ENCODE data around the gene SPAG5.

Gene SPAG5

GRCh38 chr17:28548417-28549130, 50.3 kb downstream of the SPAG5 start:
- H3K9ac ChIP-seq (ENCODE audit: low read depth, low read length) = no peak overlapping the region
- H3K36me3 ChIP-seq (ENCODE audit: insufficient read depth, low read length) = peaks cover 12% of the 10 kb centered on the region
- H3K4me2 ChIP-seq (ENCODE audit: low read length) = no peak overlapping the region
- no peaks in the 10 kb centered on the region for H3K9me3 ChIP-seq (replicated peaks; ENCODE audit: low read length)
- no peak overlapping the region for H3K4me3 ChIP-seq (ENCODE audit: low read length)
- peaks cover 12% of the 10 kb centered on the region for H3K4me1 ChIP-seq (ENCODE audit: control insufficient read depth, insufficient read depth, low read length)
- no peaks in the 10 kb centered on the region for H3K27me3 ChIP-seq (ENCODE audit: control insufficient read depth, insufficient read depth, low read length)

GRCh38 chr17:28547623-28548416, 51.0 kb downstream of the SPAG5 start:
- Histone ChIP-seq H3K9me3 (replicated peaks; ENCODE audit: low read length) (no peaks in the 10 kb centered on the region), H3K36me3 (ENCODE audit: insufficient read depth, low read length) (peaks cover 10% of the 10 kb centered on the region), H3K4me1 (ENCODE audit: control insufficient read depth, insufficient read depth, low read length) (peaks cover 12% of the 10 kb centered on the region), H3K27me3 (ENCODE audit: control insufficient read depth, insufficient read depth, low read length) (no peaks in the 10 kb centered on the region), H3K9ac (ENCODE audit: low read depth, low read length) (no peak overlapping the region), H3K4me2 (ENCODE audit: low read length) (no peak overlapping the region), H3K4me3 (ENCODE audit: low read length) (no peak overlapping the region)

DNA sequence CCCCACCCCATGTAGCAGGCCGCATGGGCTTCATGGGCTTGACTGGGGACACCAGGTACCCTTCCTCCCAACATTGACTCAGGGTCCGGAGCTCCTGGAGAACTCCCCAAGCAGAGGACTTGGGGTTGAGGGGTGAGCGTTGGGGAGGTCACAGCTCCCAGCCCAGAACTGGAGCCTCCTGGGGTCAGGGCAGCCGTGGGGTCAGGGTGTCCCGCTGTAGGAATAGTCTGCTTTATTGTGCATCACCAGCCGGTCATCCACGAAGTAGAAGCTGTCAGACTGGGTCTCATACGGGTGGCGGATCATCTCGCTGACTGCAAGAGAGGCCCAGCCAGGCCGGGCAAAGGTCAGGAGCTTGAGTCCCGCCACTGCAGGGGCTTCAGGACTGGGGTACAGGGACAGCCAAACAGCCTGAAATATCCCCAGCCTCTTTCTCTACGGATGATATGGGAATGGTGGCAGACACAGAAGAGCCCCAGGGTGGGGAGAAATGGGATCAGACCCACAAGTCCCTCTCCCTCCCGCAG, 51.7 kb downstream of the SPAG5 start:
- H3K4me1 ChIP-seq (ENCODE audit: control insufficient read depth, insufficient read depth, low read length) = peaks cover 9% of the 10 kb centered on the region

DNA sequence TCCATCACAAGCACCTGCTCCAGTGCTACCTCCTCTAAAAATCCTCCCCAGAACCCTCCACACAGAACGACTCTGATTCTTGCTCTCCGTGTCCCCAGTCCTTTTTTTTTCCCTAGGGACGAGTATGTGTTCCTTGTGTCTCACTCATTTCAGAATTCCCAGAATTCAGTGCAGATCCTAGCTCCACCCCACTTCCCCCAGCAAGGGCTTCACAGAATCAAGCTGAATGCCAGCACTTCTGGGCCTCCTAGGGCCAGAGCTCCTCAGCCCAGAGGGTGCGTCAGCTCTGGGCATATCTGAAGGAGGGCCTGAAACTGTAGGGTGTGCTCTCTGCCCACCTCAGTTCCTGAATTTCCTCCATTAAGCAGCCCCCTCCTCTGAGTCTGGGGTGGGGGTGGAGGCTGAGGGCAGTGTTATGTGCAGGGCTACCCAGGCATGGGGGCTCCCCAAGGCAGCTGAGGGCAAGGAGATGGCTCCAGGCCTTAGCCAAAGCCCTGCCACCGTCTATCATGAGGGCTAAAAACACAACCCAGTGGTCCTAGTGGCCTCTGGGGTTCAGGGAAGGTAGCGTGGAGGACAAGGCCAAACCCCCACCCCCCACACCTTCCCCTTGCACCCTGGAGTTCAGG, 52.9 kb downstream of the SPAG5 start:
- Histone ChIP-seq H3K4me3 (ENCODE audit: low read length) (no peak overlapping the region), H3K4me2 (ENCODE audit: low read length) (no peak overlapping the region), H3K9ac (ENCODE audit: low read depth, low read length) (no peak overlapping the region), H3K36me3 (ENCODE audit: insufficient read depth, low read length) (peaks cover 10% of the 10 kb centered on the region), H3K9me3 (replicated peaks; ENCODE audit: low read length) (no peaks in the 10 kb centered on the region), H3K4me1 (ENCODE audit: control insufficient read depth, insufficient read depth, low read length) (no peaks in the 10 kb centered on the region), H3K27me3 (ENCODE audit: control insufficient read depth, insufficient read depth, low read length) (no peaks in the 10 kb centered on the region)

More for the DNA sequence above, 51.7 kb downstream of the SPAG5 start:
- Histone ChIP-seq H3K9ac (ENCODE audit: low read depth, low read length) (no peak overlapping the region), H3K4me2 (ENCODE audit: low read length) (no peak overlapping the region), H3K9me3 (replicated peaks; ENCODE audit: low read length) (no peaks in the 10 kb centered on the region), H3K36me3 (ENCODE audit: insufficient read depth, low read length) (peaks cover 10% of the 10 kb centered on the region), H3K4me3 (ENCODE audit: low read length) (no peak overlapping the region), H3K27me3 (ENCODE audit: control insufficient read depth, insufficient read depth, low read length) (no peaks in the 10 kb centered on the region)

GRCh38 chr17:28545141-28545503, 53.7 kb downstream of the SPAG5 start:
- Histone ChIP-seq H3K9me3 (replicated peaks; ENCODE audit: low read length) (no peaks in the 10 kb centered on the region), H3K4me1 (ENCODE audit: control insufficient read depth, insufficient read depth, low read length) (no peaks in the 10 kb centered on the region), H3K9ac (ENCODE audit: low read depth, low read length) (no peak overlapping the region), H3K27me3 (ENCODE audit: control insufficient read depth, insufficient read depth, low read length) (no peaks in the 10 kb centered on the region), H3K36me3 (ENCODE audit: insufficient read depth, low read length) (peaks cover 10% of the 10 kb centered on the region), H3K4me3 (ENCODE audit: low read length) (no peak overlapping the region), H3K4me2 (ENCODE audit: low read length) (no peak overlapping the region)

DNA sequence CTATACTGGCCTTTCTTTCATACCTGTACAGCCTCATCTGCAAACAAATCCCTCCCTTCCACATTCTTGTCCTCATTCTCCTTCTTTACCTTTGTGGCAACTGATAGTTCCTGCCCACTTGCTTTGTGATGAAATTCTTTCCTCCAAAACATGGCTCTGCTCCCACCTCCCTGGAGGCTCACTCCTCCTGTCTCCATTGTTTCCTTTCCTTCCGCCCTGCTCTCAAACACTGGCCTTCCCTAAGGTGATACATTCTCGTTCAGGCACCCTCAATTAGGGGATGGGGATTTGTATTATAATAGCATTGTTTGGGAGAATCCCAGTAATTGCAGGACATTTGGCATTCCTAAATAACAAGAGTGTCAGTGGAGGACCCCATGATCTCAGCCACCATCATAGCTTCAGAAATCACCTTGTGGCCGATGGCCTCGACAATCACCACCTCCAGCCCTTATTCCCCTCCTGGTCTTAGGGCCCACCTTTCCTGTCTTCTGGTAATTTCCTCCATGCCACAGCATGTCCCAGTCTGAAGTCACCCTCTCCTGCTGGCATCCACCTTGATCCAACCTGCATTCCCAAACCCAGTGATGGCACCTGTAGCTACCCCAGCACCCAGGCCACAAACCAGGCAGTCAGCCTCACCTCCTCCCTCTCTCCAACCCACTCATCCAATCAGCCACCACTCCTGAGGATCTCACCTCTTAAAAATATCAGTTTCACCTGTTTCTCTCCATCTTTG, 54.3 kb downstream of the SPAG5 start:
- no peak overlapping the region for H3K4me3 ChIP-seq (ENCODE audit: low read length)
- H3K4me1 ChIP-seq (ENCODE audit: control insufficient read depth, insufficient read depth, low read length) = no peaks in the 10 kb centered on the region
- H3K9ac ChIP-seq (ENCODE audit: low read depth, low read length) = no peak overlapping the region
- no peak overlapping the region for H3K4me2 ChIP-seq (ENCODE audit: low read length)
- no peaks in the 10 kb centered on the region for H3K9me3 ChIP-seq (replicated peaks; ENCODE audit: low read length)
- H3K36me3 ChIP-seq (ENCODE audit: insufficient read depth, low read length) = peaks cover 10% of the 10 kb centered on the region
- no peaks in the 10 kb centered on the region for H3K27me3 ChIP-seq (ENCODE audit: control insufficient read depth, insufficient read depth, low read length)

DNA sequence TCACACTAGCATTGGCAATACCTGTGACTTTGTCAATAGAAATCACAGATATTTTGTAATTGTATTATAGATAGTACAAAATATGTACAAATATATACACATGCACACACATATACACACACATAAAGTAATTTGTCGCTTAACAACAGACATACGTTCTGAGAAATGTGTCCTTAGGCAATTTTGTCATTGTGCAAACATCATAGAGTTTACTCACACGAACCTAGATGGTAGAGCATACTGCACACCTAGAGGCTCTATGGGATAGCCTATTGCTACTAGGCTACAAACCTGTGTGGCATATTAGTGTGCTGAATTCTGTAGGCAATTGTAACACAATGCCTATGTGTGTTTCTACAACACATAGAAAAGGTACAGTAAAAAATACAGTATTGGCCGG, 57.4 kb downstream of the SPAG5 start:
- Histone ChIP-seq H3K4me2 (ENCODE audit: low read length) (no peak overlapping the region), H3K27me3 (ENCODE audit: control insufficient read depth, insufficient read depth, low read length) (peaks cover 9% of the 10 kb centered on the region), H3K4me1 (ENCODE audit: control insufficient read depth, insufficient read depth, low read length) (no peaks in the 10 kb centered on the region), H3K36me3 (ENCODE audit: insufficient read depth, low read length) (no peaks in the 10 kb centered on the region), H3K4me3 (ENCODE audit: low read length) (no peak overlapping the region), H3K9me3 (replicated peaks; ENCODE audit: low read length) (no peaks in the 10 kb centered on the region), H3K9ac (ENCODE audit: low read depth, low read length) (no peak overlapping the region)

DNA sequence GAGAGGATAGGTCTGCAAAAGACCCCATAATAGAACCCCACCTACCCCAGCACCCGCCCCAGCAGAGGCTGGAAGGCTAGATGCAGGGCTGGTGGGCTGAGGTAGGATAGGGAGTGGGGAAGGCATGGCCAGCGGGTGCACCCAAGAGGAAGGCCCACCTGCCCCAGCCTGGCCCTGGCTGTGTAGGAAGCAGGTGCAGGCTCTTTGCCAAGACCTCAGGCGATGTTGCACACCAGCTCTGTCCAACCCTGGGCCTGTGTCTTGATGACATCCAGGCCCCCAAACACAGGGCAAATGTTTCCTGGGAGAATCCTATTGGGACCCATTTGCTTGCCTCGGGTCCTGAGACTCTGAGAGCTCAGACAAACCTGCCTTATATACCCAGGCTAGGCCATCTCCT, 58.6 kb downstream of the SPAG5 start:
- H3K4me3 ChIP-seq (ENCODE audit: low read length) = no peak overlapping the region

DNA sequence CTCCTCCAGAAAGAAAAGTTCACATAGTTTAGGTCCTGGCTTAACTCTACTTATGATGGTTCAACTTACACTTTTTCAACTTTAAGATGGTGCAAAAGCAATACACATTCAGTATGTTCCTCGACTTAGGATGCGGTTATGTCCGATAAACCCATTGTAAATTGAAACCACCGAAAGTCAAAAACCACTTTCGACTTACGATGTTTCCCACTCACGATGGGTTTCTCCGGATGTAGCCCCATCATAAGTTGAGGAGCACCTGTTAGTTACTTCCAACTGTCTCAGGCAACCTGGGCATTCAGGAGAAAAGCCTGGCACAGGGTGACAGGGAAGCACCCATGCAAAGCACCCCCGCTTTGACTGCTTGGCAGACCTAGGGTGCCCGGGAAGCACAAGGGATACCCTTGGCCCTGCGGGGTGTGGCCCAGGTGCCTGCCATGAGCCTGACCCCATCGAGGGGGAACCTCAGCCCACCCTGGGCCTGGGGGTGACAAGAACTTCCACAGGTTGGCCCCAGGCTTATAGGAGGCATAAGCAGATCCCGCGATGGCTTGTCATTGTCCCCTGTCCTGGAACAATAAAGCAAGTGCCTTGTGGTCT, 60.4 kb downstream of the SPAG5 start:
- no peak overlapping the region for H3K9ac ChIP-seq (ENCODE audit: low read depth, low read length)
- peaks cover 4% of the 10 kb centered on the region for H3K4me1 ChIP-seq (ENCODE audit: control insufficient read depth, insufficient read depth, low read length)
- H3K36me3 ChIP-seq (ENCODE audit: insufficient read depth, low read length) = no peaks in the 10 kb centered on the region
- no peak overlapping the region for H3K4me2 ChIP-seq (ENCODE audit: low read length)
- no peaks in the 10 kb centered on the region for H3K9me3 ChIP-seq (replicated peaks; ENCODE audit: low read length)
- H3K27me3 ChIP-seq (ENCODE audit: control insufficient read depth, insufficient read depth, low read length) = peaks cover 9% of the 10 kb centered on the region
- H3K4me3 ChIP-seq (ENCODE audit: low read length) = no peak overlapping the region

More for the DNA sequence above, 58.6 kb downstream of the SPAG5 start:
- no peaks in the 10 kb centered on the region for H3K9me3 ChIP-seq (replicated peaks; ENCODE audit: low read length)
- H3K9ac ChIP-seq (ENCODE audit: low read depth, low read length) = no peak overlapping the region
- H3K4me1 ChIP-seq (ENCODE audit: control insufficient read depth, insufficient read depth, low read length) = no peaks in the 10 kb centered on the region
- no peaks in the 10 kb centered on the region for H3K36me3 ChIP-seq (ENCODE audit: insufficient read depth, low read length)
- H3K27me3 ChIP-seq (ENCODE audit: control insufficient read depth, insufficient read depth, low read length) = peaks cover 9% of the 10 kb centered on the region
- H3K4me2 ChIP-seq (ENCODE audit: low read length) = no peak overlapping the region

DNA sequence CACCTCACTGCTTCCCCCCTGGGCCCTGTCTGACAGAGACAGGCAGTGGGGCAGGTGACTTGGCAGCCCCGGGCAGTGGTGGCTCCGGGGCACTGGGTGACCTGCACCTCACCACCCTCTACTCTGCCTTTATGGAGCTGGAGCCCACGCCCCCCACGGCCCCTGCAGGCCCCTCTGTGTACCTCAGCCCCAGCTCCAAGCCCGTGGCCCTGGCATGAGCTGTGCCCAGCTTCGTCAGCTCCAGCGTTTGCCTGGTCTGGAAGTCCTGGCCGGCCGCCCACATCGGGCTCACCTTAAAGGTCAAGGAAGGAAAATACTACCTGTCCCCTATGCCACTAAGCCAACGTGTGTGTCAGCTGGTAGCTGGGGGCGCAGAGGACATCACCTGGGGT, 61.6 kb downstream of the SPAG5 start:
- Histone ChIP-seq H3K4me3 (ENCODE audit: low read length) (no peak overlapping the region), H3K36me3 (ENCODE audit: insufficient read depth, low read length) (no peaks in the 10 kb centered on the region), H3K27me3 (ENCODE audit: control insufficient read depth, insufficient read depth, low read length) (peaks cover 9% of the 10 kb centered on the region), H3K9ac (ENCODE audit: low read depth, low read length) (no peak overlapping the region), H3K9me3 (replicated peaks; ENCODE audit: low read length) (no peaks in the 10 kb centered on the region), H3K4me2 (ENCODE audit: low read length) (no peak overlapping the region), H3K4me1 (ENCODE audit: control insufficient read depth, insufficient read depth, low read length) (peaks cover 15% of the 10 kb centered on the region)

Data from skeletal muscle satellite cell (primary cell).